Measurements from ENCODE around the gene RNF115.
"Not testable (repeated sequence)": the region's sequence is repeated elsewhere in the genome, so short reads cannot be mapped to it uniquely, and the experiment has no call there.

RNF115 gene

DNA sequence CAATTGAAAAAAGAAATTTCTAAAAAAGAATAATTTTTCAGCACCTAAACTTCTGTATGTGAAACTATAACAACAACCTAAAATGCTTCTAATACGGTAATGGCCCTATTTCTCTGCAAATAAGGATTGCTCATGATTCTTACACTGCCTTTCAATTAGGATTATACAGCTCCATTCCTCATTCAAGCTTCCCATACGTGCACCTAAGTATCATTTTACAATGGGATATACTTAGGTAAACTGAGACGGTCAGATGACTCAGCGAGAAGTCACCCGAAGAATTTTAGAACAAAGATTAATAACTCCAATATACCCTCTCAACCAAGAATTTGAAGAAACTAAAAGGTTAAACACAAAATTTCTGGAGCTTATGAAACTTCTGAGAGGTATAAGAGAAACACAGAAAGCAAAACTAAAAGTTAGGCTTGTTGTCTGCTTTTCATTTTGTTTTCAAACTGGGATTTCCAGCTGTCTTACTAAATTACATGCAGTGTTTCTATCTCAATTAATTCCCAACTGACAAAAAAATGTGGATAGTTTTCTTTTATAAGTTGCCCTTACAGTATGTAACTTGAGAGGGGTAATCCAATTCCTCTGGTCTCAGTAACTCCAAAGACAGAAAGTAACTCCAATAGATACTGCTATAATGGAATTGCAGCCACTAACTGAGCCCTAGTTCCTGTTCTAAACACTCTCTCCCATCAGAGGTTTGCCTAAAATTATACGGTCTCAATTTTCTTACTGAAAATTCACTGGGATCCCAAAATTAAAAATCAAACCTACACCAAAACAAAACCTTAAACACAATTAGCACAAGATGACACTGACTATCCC, 10.7 kb downstream of the RNF115 start:
- H3K9me3 ChIP-seq (ENCODE audit: control extremely low read depth in 1 of 5, control insufficient read depth in 4 of 5, insufficient read depth in 2 of 5, low read depth in 1 of 5, low read length in 4 of 5); CTCF ChIA-PET: not testable (repeated sequence)
- no CpG with 5 or more reads among the region's 6 CpGs for WGBS (ENCODE audit: insufficient coverage)

GRCh38 chr1:145806844-145807243, 17.1 kb downstream of the RNF115 start:
- ChIA-PET POLR2A (no interaction called here), CTCF (interaction anchor here (1.7 kb wide), 2 partner anchors 19 to 39 kb away, joined by 5 read pairs; partner anchors contain the start of gene NUDT17)
- no peak for DNase-seq
- Histone ChIP-seq H3K9me3 (ENCODE audit: control extremely low read depth in 1 of 5, control insufficient read depth in 4 of 5, insufficient read depth in 2 of 5, low read depth in 1 of 5, low read length in 4 of 5) (no peaks in the 10 kb centered on the region), H3K27ac (ENCODE audit: insufficient read depth in 1 of 2, low read depth in 1 of 2, low read length in 2 of 2, poor library complexity in 1 of 2, severe bottlenecking in 2 of 2) (no peak overlapping the region), H3K4me3 (ENCODE audit: control insufficient read depth in 1 of 7, extremely low read depth in 1 of 7, insufficient read depth in 4 of 7, low read depth in 2 of 7, low read length in 6 of 7) (no peak overlapping the region), H3K4me1 (ENCODE audit: control extremely low read depth in 1 of 4, control insufficient read depth in 4 of 4, insufficient read depth in 4 of 4, low read length in 3 of 4) (peaks cover 2 to 11% (median 9%) of the 10 kb centered on the region in 4 experiments), H3K36me3 (ENCODE audit: control insufficient read depth in 4 of 4, insufficient read depth in 4 of 4, low read length in 3 of 4) (peaks cover 0 to 4% (median 0%) of the 10 kb centered on the region in 4 experiments), H3K27me3 (replicated peaks in 2 of 5; ENCODE audit: control insufficient read depth in 4 of 5, insufficient read depth in 5 of 5, low read length in 4 of 5) (no peaks in the 10 kb centered on the region)
- 100% methylated on average over 4 of the region's 7 CpGs for WGBS (ENCODE audit: insufficient coverage)

More for the DNA sequence above, 10.7 kb downstream of the RNF115 start:
- H3K27me3 ChIP-seq (replicated peaks in 2 of 5; ENCODE audit: control insufficient read depth in 4 of 5, insufficient read depth in 5 of 5, low read length in 4 of 5); H3K4me1 ChIP-seq (ENCODE audit: control extremely low read depth in 1 of 4, control insufficient read depth in 4 of 4, insufficient read depth in 4 of 4, low read length in 3 of 4); POLR2A ChIA-PET; H3K27ac ChIP-seq (ENCODE audit: insufficient read depth in 1 of 2, low read depth in 1 of 2, low read length in 2 of 2, poor library complexity in 1 of 2, severe bottlenecking in 2 of 2); H3K4me3 ChIP-seq (ENCODE audit: control insufficient read depth in 1 of 7, extremely low read depth in 1 of 7, insufficient read depth in 4 of 7, low read depth in 2 of 7, low read length in 6 of 7); DNase-seq; H3K36me3 ChIP-seq (ENCODE audit: control insufficient read depth in 4 of 4, insufficient read depth in 4 of 4, low read length in 3 of 4): not testable (repeated sequence)

DNA sequence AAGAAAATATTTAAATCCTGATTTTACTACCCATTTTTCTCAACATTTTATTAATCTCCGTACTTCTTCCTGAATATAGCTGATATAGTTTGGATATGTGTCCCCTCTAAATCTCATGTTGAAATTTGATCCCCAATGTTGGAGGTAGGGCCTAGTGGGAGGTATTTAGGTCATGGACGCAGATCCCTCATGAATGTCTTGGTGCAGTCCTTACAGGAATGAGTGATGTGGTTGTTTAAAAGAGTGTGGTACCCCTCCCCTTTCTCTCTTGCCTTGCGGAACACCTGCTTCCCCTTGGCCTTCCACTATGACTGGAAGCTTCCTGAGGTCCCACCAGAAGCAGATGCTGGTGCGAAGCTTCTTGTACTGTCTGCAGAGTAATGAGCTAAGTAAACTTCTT, 17.5 kb downstream of the RNF115 start:
- CTCF ChIA-PET: interaction anchor here (1.7 kb wide), 2 partner anchors 20 to 39 kb away, joined by 5 read pairs; partner anchors contain the start of gene NUDT17
- 100% methylated on average over 2 of the region's 4 CpGs for WGBS (ENCODE audit: insufficient coverage)

GRCh38 chr1:145805057-145805456, 18.8 kb downstream of the RNF115 start:
- ChIA-PET CTCF (no interaction called here), POLR2A (no interaction called here)
- 100% methylated on average over 1 of the region's 1 CpG for WGBS (ENCODE audit: insufficient coverage)
- no peak overlapping the region for H3K4me3 ChIP-seq (ENCODE audit: control insufficient read depth in 1 of 7, extremely low read depth in 1 of 7, insufficient read depth in 4 of 7, low read depth in 2 of 7, low read length in 6 of 7)
- no peak for DNase-seq
- H3K27me3 ChIP-seq (replicated peaks in 2 of 5; ENCODE audit: control insufficient read depth in 4 of 5, insufficient read depth in 5 of 5, low read length in 4 of 5): no peaks in the 10 kb centered on the region
- H3K27ac ChIP-seq (ENCODE audit: insufficient read depth in 1 of 2, low read depth in 1 of 2, low read length in 2 of 2, poor library complexity in 1 of 2, severe bottlenecking in 2 of 2): no peak overlapping the region
- peaks cover 0 to 4% (median 0%) of the 10 kb centered on the region in 4 experiments for H3K36me3 ChIP-seq (ENCODE audit: control insufficient read depth in 4 of 4, insufficient read depth in 4 of 4, low read length in 3 of 4)
- H3K9me3 ChIP-seq (ENCODE audit: control extremely low read depth in 1 of 5, control insufficient read depth in 4 of 5, insufficient read depth in 2 of 5, low read depth in 1 of 5, low read length in 4 of 5): no peaks in the 10 kb centered on the region
- H3K4me1 ChIP-seq (ENCODE audit: control extremely low read depth in 1 of 4, control insufficient read depth in 4 of 4, insufficient read depth in 4 of 4, low read length in 3 of 4): peaks cover 2 to 15% (median 9%) of the 10 kb centered on the region in 4 experiments

More for the DNA sequence above, 17.5 kb downstream of the RNF115 start:
- Histone ChIP-seq H3K36me3 (ENCODE audit: control insufficient read depth in 4 of 4, insufficient read depth in 4 of 4, low read length in 3 of 4) (peaks cover 0 to 4% (median 0%) of the 10 kb centered on the region in 4 experiments), H3K4me1 (ENCODE audit: control extremely low read depth in 1 of 4, control insufficient read depth in 4 of 4, insufficient read depth in 4 of 4, low read length in 3 of 4) (peaks cover 2 to 11% (median 9%) of the 10 kb centered on the region in 4 experiments), H3K27me3 (replicated peaks in 2 of 5; ENCODE audit: control insufficient read depth in 4 of 5, insufficient read depth in 5 of 5, low read length in 4 of 5) (no peaks in the 10 kb centered on the region), H3K9me3 (ENCODE audit: control extremely low read depth in 1 of 5, control insufficient read depth in 4 of 5, insufficient read depth in 2 of 5, low read depth in 1 of 5, low read length in 4 of 5) (no peaks in the 10 kb centered on the region), H3K4me3 (ENCODE audit: control insufficient read depth in 1 of 7, extremely low read depth in 1 of 7, insufficient read depth in 4 of 7, low read depth in 2 of 7, low read length in 6 of 7) (no peak overlapping the region), H3K27ac (ENCODE audit: insufficient read depth in 1 of 2, low read depth in 1 of 2, low read length in 2 of 2, poor library complexity in 1 of 2, severe bottlenecking in 2 of 2) (no peak overlapping the region)
- POLR2A ChIA-PET: no interaction called here
- DNase-seq: no peak

DNA sequence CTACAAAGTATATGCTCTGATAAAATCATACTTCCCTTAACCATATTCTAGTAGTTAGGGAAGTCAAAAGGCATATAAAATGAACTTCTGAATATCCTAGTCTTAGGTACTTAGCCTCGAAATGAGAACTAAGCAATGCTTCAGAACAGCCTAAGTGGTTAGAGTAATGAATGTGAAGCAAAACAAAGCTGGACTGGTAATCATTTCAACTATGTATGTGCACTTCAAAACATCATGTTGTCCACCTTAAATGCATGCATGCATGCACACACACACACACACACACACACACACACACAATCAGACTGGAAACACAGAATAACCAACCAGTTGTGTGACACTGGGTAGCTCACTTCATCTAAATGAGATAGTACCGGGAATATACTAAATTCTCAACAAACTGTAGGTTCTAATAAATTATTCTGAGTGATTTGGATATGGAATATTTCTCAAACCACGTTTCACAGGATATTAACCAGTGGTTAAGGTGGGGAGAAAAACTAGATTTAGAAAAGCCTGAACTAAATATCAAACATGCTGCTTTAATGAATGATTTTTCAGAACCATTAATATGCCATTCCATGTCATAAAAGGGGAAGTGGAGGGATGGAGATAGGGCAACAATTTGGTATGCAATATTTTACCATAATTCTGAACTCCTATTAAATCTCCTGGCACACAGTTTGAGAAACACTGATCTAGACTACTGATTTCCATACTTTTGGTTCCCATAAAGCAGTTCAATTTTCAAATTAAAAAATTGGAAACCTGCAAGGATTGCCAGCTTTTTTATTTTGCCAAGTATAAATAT, 19.5 kb downstream of the RNF115 start:
- no CpG with 5 or more reads among the region's 3 CpGs for WGBS (ENCODE audit: insufficient coverage)
- POLR2A ChIA-PET: interaction anchor here (0.7 to 0.8 kb wide), 2 partner anchors 15 to 21 kb away, joined by 3 read pairs; no protein-coding TSS in a partner anchor

GRCh38 chr1:145799806-145800205, 24.1 kb downstream of the RNF115 start:
- Histone ChIP-seq H3K36me3 (ENCODE audit: control insufficient read depth in 4 of 4, insufficient read depth in 4 of 4, low read length in 3 of 4) (peaks cover 0 to 5% (median 1%) of the 10 kb centered on the region in 4 experiments), H3K27ac (ENCODE audit: insufficient read depth in 1 of 2, low read depth in 1 of 2, low read length in 2 of 2, poor library complexity in 1 of 2, severe bottlenecking in 2 of 2) (no peak overlapping the region), H3K4me1 (ENCODE audit: control extremely low read depth in 1 of 4, control insufficient read depth in 4 of 4, insufficient read depth in 4 of 4, low read length in 3 of 4) (peaks cover 2 to 10% (median 8%) of the 10 kb centered on the region in 4 experiments), H3K9me3 (ENCODE audit: control extremely low read depth in 1 of 5, control insufficient read depth in 4 of 5, insufficient read depth in 2 of 5, low read depth in 1 of 5, low read length in 4 of 5) (peaks cover 4 to 27% (median 18%) of the 10 kb centered on the region in 5 experiments), H3K4me3 (ENCODE audit: control insufficient read depth in 1 of 7, extremely low read depth in 1 of 7, insufficient read depth in 4 of 7, low read depth in 2 of 7, low read length in 6 of 7) (no peak overlapping the region), H3K27me3 (replicated peaks in 2 of 5; ENCODE audit: control insufficient read depth in 4 of 5, insufficient read depth in 5 of 5, low read length in 4 of 5) (no peaks in the 10 kb centered on the region)
- CTCF ChIA-PET: no interaction called here
- DNase-seq: no peak
- WGBS (ENCODE audit: insufficient coverage): no CpG with 5 or more reads among the region's 2 CpGs
- POLR2A ChIA-PET: no interaction called here

More for the DNA sequence above, 19.5 kb downstream of the RNF115 start:
- H3K4me3 ChIP-seq (ENCODE audit: control insufficient read depth in 1 of 7, extremely low read depth in 1 of 7, insufficient read depth in 4 of 7, low read depth in 2 of 7, low read length in 6 of 7): no peak overlapping the region
- H3K27ac ChIP-seq (ENCODE audit: insufficient read depth in 1 of 2, low read depth in 1 of 2, low read length in 2 of 2, poor library complexity in 1 of 2, severe bottlenecking in 2 of 2): no peak overlapping the region
- H3K27me3 ChIP-seq (replicated peaks in 2 of 5; ENCODE audit: control insufficient read depth in 4 of 5, insufficient read depth in 5 of 5, low read length in 4 of 5): no peaks in the 10 kb centered on the region
- peaks cover 2 to 15% (median 9%) of the 10 kb centered on the region in 4 experiments for H3K4me1 ChIP-seq (ENCODE audit: control extremely low read depth in 1 of 4, control insufficient read depth in 4 of 4, insufficient read depth in 4 of 4, low read length in 3 of 4)
- CTCF ChIA-PET: interaction anchor here (1.0 to 2.6 kb wide), 4 partner anchors 19 to 46 kb away, joined by 3 to 10 read pairs (median 4); partner anchors contain the start of gene NUDT17
- H3K9me3 ChIP-seq (ENCODE audit: control extremely low read depth in 1 of 5, control insufficient read depth in 4 of 5, insufficient read depth in 2 of 5, low read depth in 1 of 5, low read length in 4 of 5): no peaks in the 10 kb centered on the region
- peaks cover 0 to 4% (median 0%) of the 10 kb centered on the region in 4 experiments for H3K36me3 ChIP-seq (ENCODE audit: control insufficient read depth in 4 of 4, insufficient read depth in 4 of 4, low read length in 3 of 4)
- DNase-seq: peak in 2 of 3 donors; percentile 28 to 34

All from common myeloid progenitor, CD34-positive (primary cell).